ENCODE data around the gene CEP112.

GRCh38 chr17:65978871-65979270, 213.1 kb downstream of the CEP112 start:
- TF ChIP-seq EZH2 (IDR thresholded peaks at IDR 0.05; ENCODE audit: insufficient read depth, low read length) (no peak), CTCF (IDR thresholded peaks at IDR 0.05; ENCODE audit: insufficient read depth, low read depth, low read length) (no peak)

All from astrocyte (in vitro differentiated cells and primary cell).